Left renal pelvis (tissue), 4 donors: ENCODE data around the gene FADS6. TPM values are rescaled to one million over a fixed set of nuclear protein-coding genes. Genes with fewer than 3 reads are reported as not detected.
"Not testable (repeated sequence)": the region's sequence is repeated elsewhere in the genome, so short reads cannot be mapped to it uniquely, and the experiment has no call there.

ENCODE experiments used
- DNase-seq, 4 donors: peaks; one replicate each; pipeline ENCODE4 v3.0.0-alpha.2; 2013; ENCODE audit warnings: low read depth in 4 of 4, low spot score in 3 of 4
- polyA plus RNA-seq, 4 donors: library from polyadenylated mRNA; unstranded; fragments of 120-200 nt; gene quantifications; one replicate each; pipeline ENCODE4 v1.2.1, GENCODE V29; 2013; ENCODE audit not compliant: insufficient read length in 4 of 4

Gene FADS6
- polyA plus RNA-seq, 4 donors: 0.36 to 0.49 TPM; not detected in 2

- DNase-seq: no peak
These were observed 22.9 kb downstream of the FADS6 start for GRCh38 chr17:74870512-74870911.

DNA sequence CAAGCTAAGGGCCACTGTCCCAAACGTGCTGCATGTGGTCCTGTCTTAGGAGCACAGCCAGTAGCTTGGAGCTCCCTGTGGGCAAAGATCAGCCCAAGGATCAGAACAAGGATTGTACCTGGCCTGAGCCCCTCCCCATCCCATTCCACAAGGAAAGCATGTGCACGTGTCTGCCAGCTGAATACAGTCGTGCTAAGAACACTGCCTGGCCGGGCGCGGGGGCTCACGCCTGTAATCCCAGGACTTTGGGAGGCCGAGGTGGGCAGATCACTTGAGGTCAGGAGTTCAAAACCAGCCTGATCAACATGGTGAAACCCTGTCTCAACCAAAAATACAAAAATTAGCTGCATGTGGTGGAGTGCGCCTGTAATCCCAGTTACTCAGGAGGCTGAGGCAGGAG lies 23.4 kb downstream of the FADS6 start:
- not testable (repeated sequence) for DNase-seq

- no peak for DNase-seq
These were observed 24.6 kb downstream of the FADS6 start for GRCh38 chr17:74868908-74869255.

GRCh38 chr17:74868251-74868907 lies 25.1 kb downstream of the FADS6 start:
- DNase-seq: no peak

DNA sequence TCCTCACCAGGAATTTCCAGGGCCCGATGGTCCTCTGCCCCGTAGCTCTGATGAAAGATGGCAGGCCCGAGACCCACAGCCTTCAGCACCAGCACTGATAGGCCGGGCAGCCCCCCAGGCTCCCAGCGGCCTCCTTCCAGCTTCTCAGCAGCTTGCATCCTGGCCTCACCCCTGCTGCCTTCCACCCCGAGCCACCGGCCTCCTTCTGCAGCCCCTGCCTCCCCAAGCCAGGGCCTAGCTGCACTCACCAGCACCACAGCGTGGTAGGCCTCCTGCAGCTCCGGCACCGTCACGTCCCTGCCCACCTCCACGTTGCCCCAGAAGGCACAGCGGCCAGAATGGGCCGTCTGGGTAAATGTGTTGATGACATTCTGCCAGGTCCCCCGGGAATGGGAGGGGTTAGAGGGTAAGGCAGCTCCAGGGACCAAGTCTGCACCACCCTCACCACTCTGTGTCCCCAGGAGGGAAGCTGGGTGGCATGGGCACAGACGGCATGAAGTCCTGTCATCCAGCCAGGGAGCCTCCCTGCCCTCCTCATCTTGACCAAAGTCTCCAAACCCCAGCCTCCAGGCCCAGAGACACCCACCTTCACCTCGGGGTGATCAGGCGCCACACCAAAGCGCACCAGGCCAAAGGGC lies 27.1 kb downstream of the FADS6 start:
- DNase-seq: no peak

DNA sequence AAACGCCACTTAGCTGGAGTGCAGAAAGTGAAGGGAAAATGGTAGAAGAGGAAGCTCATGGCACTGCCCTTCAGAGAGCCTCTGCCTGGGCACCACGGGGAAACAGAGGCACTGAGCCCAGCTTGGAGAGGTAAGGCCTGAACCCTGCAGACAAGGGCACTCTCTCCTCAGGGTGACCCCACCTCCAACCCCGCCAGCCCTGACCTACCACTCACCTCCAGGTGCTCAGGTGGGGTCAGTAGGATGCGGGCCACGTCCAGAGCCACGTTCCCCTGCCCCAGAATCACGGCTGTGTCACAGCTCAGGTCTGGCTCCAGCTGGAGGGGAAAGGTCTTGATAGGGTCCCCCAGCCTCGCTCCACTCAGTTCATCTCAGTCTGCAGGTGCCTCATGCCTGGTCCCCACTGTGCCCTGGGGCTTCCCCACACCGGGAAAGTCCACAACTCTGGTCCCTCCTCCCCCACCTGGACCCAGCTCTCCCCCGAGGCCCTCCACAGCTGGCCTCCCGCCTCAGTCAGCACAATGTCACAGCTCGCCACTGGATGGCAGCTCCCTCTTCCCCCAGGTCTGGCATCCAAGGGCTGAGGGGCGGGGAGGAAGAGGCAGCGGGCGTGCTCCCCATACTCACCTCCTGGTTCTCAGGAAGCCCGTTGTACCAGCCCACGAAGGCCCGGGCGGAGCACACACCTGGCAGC lies 27.8 kb downstream of the FADS6 start:
- DNase-seq: no peak

DNA sequence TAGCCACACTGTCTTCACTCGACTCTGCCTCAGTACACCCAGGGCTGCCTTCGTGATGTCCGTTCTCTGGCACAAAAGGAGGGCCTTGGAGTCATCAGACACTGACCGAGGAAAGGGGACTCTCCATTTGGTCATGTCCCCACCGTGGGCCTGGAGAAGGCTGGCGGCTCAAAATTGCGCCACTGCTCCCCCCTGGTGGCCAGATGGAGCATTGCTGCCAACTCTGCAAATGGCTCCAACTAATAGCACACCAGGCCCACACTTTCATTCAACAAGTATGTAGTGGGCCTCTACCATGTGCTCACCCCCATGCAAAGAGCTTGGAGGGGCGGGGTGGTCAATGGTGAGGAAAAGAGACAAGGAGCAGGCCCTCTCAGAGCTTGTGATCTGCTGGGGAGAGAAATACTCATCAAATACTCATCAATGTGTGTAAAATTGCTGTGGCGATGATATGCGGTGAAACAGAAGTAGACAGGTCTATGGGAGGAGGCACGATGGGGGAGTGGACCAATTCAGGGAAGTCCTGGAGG lies 28.5 kb downstream of the FADS6 start:
- peak in 3 of 4 donors; percentile 39 to 52 (median 43) for DNase-seq

DNA sequence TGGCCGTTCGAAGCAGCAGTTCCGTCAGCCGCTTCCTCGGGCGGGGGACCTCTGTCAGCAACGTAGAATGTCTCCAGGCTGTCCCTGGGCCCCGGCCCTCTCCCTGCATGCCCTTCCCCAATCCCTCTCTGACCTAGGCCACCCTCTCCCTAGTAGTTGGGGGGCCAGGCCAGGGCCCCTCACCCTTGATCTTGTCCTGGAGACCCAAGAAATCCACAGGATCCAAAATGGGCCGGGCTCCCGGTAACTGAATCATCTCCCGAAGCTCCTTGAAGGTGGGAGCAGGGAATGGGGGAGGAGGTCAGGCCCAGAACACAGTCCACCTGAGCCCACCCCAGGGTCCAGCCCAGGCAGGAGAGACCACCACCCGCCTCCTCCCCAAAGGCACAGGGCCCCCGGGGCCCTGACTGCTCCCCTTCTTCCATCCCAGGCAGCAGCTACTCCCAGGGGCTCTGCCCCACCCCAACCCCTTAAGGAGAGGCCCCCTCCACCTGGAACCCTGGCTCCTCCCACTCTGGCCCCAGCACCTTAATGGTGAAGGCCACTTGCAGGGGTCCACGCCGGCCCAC lies 29.1 kb downstream of the FADS6 start:
- no peak for DNase-seq

DNA sequence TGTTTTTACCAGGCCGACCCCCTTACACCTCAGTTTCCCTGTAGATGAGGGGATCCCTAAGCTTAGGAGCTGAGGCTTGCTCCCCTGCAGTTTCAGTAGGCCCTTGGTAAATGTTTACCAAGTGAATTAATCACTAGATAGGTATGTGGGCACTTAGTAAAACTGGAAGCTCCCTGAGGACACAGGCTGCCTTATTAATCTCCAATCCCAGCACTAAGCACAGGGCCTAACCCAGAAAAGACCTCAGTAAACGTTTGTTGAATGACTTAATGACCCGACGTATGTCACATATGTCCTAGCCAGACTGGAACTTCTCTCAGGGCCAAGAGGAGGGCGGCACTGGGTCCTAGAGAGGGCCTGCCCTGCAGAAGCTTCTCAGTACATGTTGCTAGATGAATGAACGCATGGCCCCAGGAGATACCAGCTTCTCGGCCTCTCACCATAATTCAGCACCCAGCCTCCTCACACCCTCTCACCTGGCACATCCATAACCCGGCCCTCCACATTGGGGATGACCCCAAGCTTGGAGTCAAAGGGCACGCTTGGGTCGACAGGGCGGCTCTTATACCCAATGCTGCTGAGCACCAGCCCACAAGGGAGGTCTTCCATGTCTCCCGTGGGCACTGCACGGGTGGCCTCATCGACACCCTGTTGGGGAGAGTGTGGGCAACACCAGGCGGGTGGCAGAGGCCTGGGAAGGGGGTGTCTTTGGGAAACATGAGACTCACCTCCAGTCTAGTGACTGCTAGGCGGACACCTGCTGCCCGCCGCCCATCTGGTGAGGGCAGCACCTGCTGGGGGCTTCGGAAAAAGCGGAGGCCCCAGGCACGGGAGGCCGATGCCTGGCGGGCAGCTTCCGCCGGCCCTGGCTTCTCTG lies 29.8 kb downstream of the FADS6 start:
- no peak for DNase-seq

- DNase-seq: no peak
These were observed 30.5 kb downstream of the FADS6 start for GRCh38 chr17:74862919-74863318.

DNA sequence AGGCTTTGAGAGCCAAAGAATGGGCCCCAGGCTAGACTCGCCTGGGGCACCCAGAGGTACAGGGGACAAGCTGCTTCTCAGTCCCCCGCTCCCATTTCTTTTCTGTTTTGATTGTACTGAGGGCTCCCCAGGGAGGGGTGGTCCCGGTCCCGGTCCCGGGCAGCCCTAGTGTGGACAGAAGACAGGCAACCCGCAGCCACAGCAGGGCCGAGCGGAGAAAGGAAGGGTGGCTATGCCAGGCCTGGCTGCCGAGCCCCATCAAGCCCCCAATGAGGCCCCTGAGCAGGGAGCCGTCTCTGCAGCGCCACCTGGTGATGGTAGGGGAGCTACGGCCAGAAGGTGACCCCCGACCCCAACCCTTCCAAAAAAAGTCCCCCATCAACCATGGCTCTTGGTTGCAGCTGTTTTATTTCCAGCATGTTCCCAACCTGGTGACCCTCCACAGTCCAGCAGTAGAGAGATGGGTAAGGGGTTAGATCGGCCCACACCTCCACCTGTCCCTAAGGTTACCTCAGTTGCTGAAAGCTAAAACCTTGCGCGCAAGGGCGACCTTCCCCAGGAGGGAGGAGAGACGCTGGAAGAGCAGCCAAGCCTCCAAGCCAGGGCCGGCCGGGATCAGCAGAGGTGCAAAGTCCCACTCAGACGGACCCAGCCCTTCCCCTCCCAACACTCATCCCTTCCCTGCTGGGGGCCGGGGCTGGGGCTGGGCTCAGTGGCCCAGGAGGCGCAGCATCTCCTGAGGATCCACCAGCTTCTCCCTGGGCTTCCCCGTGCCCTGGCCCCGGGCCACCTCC lies 31.1 kb downstream of the FADS6 start:
- DNase-seq: peak in 1 of 4 donors; percentile 41

DNA sequence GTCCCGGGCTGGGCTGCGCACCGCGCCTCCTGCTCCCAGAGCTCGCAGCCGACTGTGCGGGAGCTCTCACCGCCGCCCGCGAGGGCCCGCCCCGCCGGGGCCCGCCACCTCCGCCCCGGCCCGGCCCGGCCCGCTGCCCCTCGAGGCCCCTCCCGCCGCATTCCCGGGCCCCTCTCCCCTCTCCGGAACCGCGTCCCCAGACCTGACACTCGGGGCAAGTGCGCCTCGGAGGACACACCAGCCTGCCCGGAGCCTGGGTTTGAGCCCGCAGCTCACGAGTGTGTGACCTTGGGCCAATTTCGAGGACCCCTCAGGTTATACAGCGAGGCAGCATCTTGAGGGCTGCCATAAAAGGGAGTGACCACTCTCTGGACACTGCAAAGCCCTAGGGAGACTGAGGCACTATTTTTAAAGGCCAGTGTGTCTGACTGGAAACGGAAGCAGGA lies 31.7 kb downstream of the FADS6 start:
- no peak for DNase-seq

DNA sequence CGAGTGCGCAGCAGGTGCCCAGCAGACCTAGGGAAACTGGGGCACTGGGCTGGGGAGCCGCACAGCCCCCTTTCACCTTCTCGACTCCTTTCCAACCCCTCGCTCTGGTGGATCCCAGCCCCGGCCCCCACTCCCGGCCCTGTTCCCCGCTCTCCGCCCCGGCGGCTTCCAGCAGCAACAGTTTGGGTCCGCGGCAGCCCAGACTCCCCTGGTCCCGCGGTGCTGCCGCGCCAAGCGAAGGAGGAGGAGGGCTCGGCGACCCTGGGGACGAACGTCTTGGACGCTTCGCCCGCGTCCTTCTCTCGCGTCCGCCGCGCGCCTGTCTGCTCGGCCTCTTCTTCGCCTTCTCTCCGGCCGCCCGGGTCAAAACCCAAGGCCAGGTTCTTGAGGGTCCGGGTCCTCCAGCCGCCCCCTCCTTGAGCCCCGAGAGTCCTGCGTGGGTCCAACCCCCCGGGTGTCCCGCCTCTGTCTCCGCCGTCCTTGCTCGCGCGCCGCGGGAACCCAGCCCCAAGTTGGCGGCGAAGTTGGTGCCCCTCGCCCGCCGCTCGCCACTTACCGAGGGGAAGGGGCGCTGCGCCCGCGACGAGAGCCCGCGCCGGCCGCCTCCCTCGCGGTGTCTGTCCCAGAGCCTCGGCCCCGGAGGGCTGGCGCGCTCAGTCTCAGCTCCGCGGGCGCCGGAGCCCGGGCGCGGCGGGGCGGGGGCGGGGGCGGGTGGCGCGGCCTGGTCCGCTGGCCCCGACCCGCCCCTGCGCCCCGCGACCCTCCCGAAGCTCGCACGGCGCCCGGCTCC lies 32.4 kb downstream of the FADS6 start:
- DNase-seq: no peak

DNA sequence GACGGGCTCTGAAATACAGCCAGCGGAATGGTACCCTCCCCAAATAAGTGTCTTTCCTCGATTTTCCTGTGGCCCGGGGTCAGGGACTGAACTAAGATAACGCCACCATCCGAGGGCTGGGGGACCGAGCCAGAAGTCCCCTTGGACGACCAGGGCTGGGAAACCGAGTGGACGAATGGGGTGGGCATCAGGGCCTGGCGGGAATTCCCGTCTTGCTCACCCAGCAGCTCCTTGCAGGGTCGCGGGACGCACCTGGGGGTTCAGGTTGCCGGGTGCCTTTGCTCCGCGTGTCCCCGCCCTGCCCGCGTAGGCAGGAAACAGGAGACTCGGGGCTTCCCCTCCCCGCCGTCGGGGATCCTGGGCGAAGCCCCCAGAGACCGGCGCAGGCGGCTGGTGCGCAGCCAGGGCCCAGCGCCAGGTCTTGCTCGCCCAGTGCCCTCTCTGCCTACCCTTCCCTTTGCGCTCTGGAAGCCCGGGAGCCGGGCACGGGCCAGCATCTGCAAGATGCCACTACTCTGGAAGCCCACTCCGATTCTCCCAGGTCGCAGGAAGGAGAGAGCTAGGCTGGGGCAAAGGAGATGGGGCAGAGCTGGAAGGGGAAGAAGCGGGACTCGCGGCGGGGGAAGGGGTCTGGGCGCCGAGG lies 33.1 kb downstream of the FADS6 start:
- DNase-seq: no peak

GRCh38 chr17:74859459-74860228 lies 33.8 kb downstream of the FADS6 start, which contains the start of gene GRIN2C:
TSS of gene GRIN2C (minus strand) at chr17:74859885. CDS start at chr17:74855092, 4,793 bp downstream.
- no peak for DNase-seq

GRCh38 chr17:74858672-74859458 lies 34.6 kb downstream of the FADS6 start:
- no peak for DNase-seq

GRCh38 chr17:74857191-74857590 lies 36.2 kb downstream of the FADS6 start:
- DNase-seq: no peak
